GM12875 (cell line): ENCODE results near the gene ENTREP1.

ENCODE experiments used
- H3K4me3 ChIP-seq: one replicate; pipeline ENCODE4 v1.5.1; 2011; ENCODE audit warnings: low read depth, low read length, control low read depth
- CTCF ChIP-seq: IDR thresholded peaks from 2 replicates; pipeline ENCODE4 v1.5.1; 2011; ENCODE audit warnings: low read depth, mild to moderate bottlenecking, control low read depth, inconsistent platforms, low read length, moderate library complexity, borderline replicate concordance; ENCODE audit not compliant: insufficient read depth

The ENTREP1 gene

GRCh38 chr9:69346596-69347390, 21.8 kb downstream of the ENTREP1 start:
- H3K4me3 ChIP-seq: no peak overlapping the region
- no peak for TF ChIP-seq CTCF

GRCh38 chr9:69347607-69348006, 22.6 kb downstream of the ENTREP1 start:
- no peak for TF ChIP-seq CTCF
- no peak overlapping the region for H3K4me3 ChIP-seq

- H3K4me3 ChIP-seq: no peak overlapping the region
- no peak for TF ChIP-seq CTCF
Observed at GRCh38 chr9:69351227-69351626, 26.2 kb downstream of the ENTREP1 start.

- no peak overlapping the region for H3K4me3 ChIP-seq
- no peak for TF ChIP-seq CTCF
Observed at GRCh38 chr9:69355232-69355631, 30.2 kb downstream of the ENTREP1 start.

- no peak overlapping the region for H3K4me3 ChIP-seq
- no peak for TF ChIP-seq CTCF
Observed at GRCh38 chr9:69357030-69357775, 32.2 kb downstream of the ENTREP1 start.

DNA sequence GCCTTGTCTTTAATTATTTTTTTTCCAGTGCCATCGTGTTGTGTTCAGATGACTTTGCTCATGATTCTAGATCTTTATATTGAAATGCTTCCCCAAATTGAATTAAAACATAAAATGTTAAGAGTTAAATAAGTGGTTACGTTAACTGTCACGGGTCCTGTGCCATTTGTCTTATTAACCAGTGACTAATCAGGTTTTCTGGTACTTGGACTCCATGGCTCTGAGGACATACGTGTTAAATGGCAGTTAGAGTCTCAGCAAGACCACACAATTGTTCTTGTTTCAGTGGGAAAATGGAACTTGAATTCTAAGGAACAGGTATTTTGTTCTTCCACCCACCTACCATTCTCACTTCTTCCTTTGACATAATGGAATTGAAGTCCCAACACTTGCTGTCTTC, 32.8 kb downstream of the ENTREP1 start:
- TF ChIP-seq CTCF: no peak
- H3K4me3 ChIP-seq: no peak overlapping the region

GRCh38 chr9:69363191-69363590, 38.2 kb downstream of the ENTREP1 start:
- H3K4me3 ChIP-seq: no peak overlapping the region
- no peak for TF ChIP-seq CTCF
